ENCODE measurements around the gene ANP32E. TPM values are rescaled to one million over a fixed set of nuclear protein-coding genes. Genes with fewer than 3 reads are reported as not detected.
"Not testable (repeated sequence)": the region's sequence is repeated elsewhere in the genome, so short reads cannot be mapped to it uniquely, and the experiment has no call there.

ANP32E gene
- polyA plus RNA-seq, 2 donors, result 14.5 to 16.9 TPM

- Histone ChIP-seq H3K9me3 (ENCODE audit: control insufficient read depth in 2 of 2, insufficient read depth in 1 of 2, low read depth in 1 of 2, low read length in 1 of 2) (no peaks in the 10 kb centered on the region), H3K27ac (ENCODE audit: low read depth in 2 of 2, low read length in 1 of 2) (peak overlapping the region; percentile 98), H3K4me1 (ENCODE audit: control insufficient read depth in 2 of 2, insufficient read depth in 2 of 2, low read length in 1 of 2) (no peaks in the 10 kb centered on the region), H3K27me3 (ENCODE audit: control insufficient read depth in 1 of 2, insufficient read depth in 2 of 2, low read length in 2 of 2) (no peaks in the 10 kb centered on the region), H3K4me3 (ENCODE audit: low read depth in 1 of 2, low read length in 2 of 2) (peak overlapping the region; percentile 85 to 89), H3K36me3 (ENCODE audit: control insufficient read depth in 2 of 2, insufficient read depth in 2 of 2, low read length in 1 of 2) (no peaks in the 10 kb centered on the region)
- 1% methylated on average over 24 to 27 of the region's 27 CpGs for WGBS, 2 donors
Measured at GRCh38 chr1:150235294-150235851, 539 bp downstream of the ANP32E start.

- Histone ChIP-seq H3K27me3 (ENCODE audit: control insufficient read depth in 1 of 2, insufficient read depth in 2 of 2, low read length in 2 of 2) (no peaks in the 10 kb centered on the region), H3K36me3 (ENCODE audit: control insufficient read depth in 2 of 2, insufficient read depth in 2 of 2, low read length in 1 of 2) (no peaks in the 10 kb centered on the region), H3K4me3 (ENCODE audit: low read depth in 1 of 2, low read length in 2 of 2) (peak overlapping the region; percentile 85 to 89), H3K27ac (ENCODE audit: low read depth in 2 of 2, low read length in 1 of 2) (peak overlapping the region; percentile 98), H3K9me3 (ENCODE audit: control insufficient read depth in 2 of 2, insufficient read depth in 1 of 2, low read depth in 1 of 2, low read length in 1 of 2) (no peaks in the 10 kb centered on the region), H3K4me1 (ENCODE audit: control insufficient read depth in 2 of 2, insufficient read depth in 2 of 2, low read length in 1 of 2) (no peaks in the 10 kb centered on the region)
- WGBS, 2 donors, result 0% methylated on average over 69 to 78 of the region's 78 CpGs
Measured at GRCh38 chr1:150234566-150235293, 1.2 kb downstream of the ANP32E start.

GRCh38 chr1:150234309-150234565 lies 1.7 kb downstream of the ANP32E start:
- 0% methylated on average over 9 of the region's 9 CpGs for WGBS, 2 donors
- H3K27ac ChIP-seq (ENCODE audit: low read depth in 2 of 2, low read length in 1 of 2), result peak overlapping the region; percentile 98
- H3K36me3 ChIP-seq (ENCODE audit: control insufficient read depth in 2 of 2, insufficient read depth in 2 of 2, low read length in 1 of 2), result no peaks in the 10 kb centered on the region
- H3K4me3 ChIP-seq (ENCODE audit: low read depth in 1 of 2, low read length in 2 of 2), result peak overlapping the region; percentile 85 to 89
- no peaks in the 10 kb centered on the region for H3K9me3 ChIP-seq (ENCODE audit: control insufficient read depth in 2 of 2, insufficient read depth in 1 of 2, low read depth in 1 of 2, low read length in 1 of 2)
- H3K27me3 ChIP-seq (ENCODE audit: control insufficient read depth in 1 of 2, insufficient read depth in 2 of 2, low read length in 2 of 2), result no peaks in the 10 kb centered on the region
- no peaks in the 10 kb centered on the region for H3K4me1 ChIP-seq (ENCODE audit: control insufficient read depth in 2 of 2, insufficient read depth in 2 of 2, low read length in 1 of 2)

- Histone ChIP-seq H3K27ac (ENCODE audit: low read depth in 2 of 2, low read length in 1 of 2) (peak overlapping the region; percentile 98), H3K36me3 (ENCODE audit: control insufficient read depth in 2 of 2, insufficient read depth in 2 of 2, low read length in 1 of 2) (no peaks in the 10 kb centered on the region), H3K9me3 (ENCODE audit: control insufficient read depth in 2 of 2, insufficient read depth in 1 of 2, low read depth in 1 of 2, low read length in 1 of 2) (no peaks in the 10 kb centered on the region), H3K4me1 (ENCODE audit: control insufficient read depth in 2 of 2, insufficient read depth in 2 of 2, low read length in 1 of 2) (no peaks in the 10 kb centered on the region), H3K27me3 (ENCODE audit: control insufficient read depth in 1 of 2, insufficient read depth in 2 of 2, low read length in 2 of 2) (no peaks in the 10 kb centered on the region), H3K4me3 (ENCODE audit: low read depth in 1 of 2, low read length in 2 of 2) (peak overlapping the region in 1 of 2 donors; percentile 89)
- WGBS, 2 donors, result 10 to 11% methylated on average over 15 of the region's 15 CpGs
Measured at GRCh38 chr1:150233359-150234308, 2.3 kb downstream of the ANP32E start.

- not testable (repeated sequence) for H3K4me3 ChIP-seq (ENCODE audit: low read depth in 1 of 2, low read length in 2 of 2); H3K4me1 ChIP-seq (ENCODE audit: control insufficient read depth in 2 of 2, insufficient read depth in 2 of 2, low read length in 1 of 2); H3K27me3 ChIP-seq (ENCODE audit: control insufficient read depth in 1 of 2, insufficient read depth in 2 of 2, low read length in 2 of 2); H3K9me3 ChIP-seq (ENCODE audit: control insufficient read depth in 2 of 2, insufficient read depth in 1 of 2, low read depth in 1 of 2, low read length in 1 of 2); H3K27ac ChIP-seq (ENCODE audit: low read depth in 2 of 2, low read length in 1 of 2); H3K36me3 ChIP-seq (ENCODE audit: control insufficient read depth in 2 of 2, insufficient read depth in 2 of 2, low read length in 1 of 2)
- 90% methylated on average over 10 of the region's 10 CpGs for WGBS, 2 donors
Measured at GRCh38 chr1:150232921-150233320, 3.0 kb downstream of the ANP32E start.

GRCh38 chr1:150228246-150228645 lies 7.7 kb downstream of the ANP32E start:
- not testable (repeated sequence) for H3K27ac ChIP-seq (ENCODE audit: low read depth in 2 of 2, low read length in 1 of 2); H3K36me3 ChIP-seq (ENCODE audit: control insufficient read depth in 2 of 2, insufficient read depth in 2 of 2, low read length in 1 of 2); H3K4me1 ChIP-seq (ENCODE audit: control insufficient read depth in 2 of 2, insufficient read depth in 2 of 2, low read length in 1 of 2); H3K27me3 ChIP-seq (ENCODE audit: control insufficient read depth in 1 of 2, insufficient read depth in 2 of 2, low read length in 2 of 2); H3K9me3 ChIP-seq (ENCODE audit: control insufficient read depth in 2 of 2, insufficient read depth in 1 of 2, low read depth in 1 of 2, low read length in 1 of 2); H3K4me3 ChIP-seq (ENCODE audit: low read depth in 1 of 2, low read length in 2 of 2)
- WGBS, 2 donors, result 96 to 98% methylated on average over 10 of the region's 10 CpGs

- H3K4me3 ChIP-seq (ENCODE audit: low read depth in 1 of 2, low read length in 2 of 2), result no peak overlapping the region
- H3K27ac ChIP-seq (ENCODE audit: low read depth in 2 of 2, low read length in 1 of 2), result no peak overlapping the region
- no peaks in the 10 kb centered on the region for H3K4me1 ChIP-seq (ENCODE audit: control insufficient read depth in 2 of 2, insufficient read depth in 2 of 2, low read length in 1 of 2)
- no peaks in the 10 kb centered on the region for H3K9me3 ChIP-seq (ENCODE audit: control insufficient read depth in 2 of 2, insufficient read depth in 1 of 2, low read depth in 1 of 2, low read length in 1 of 2)
- H3K27me3 ChIP-seq (ENCODE audit: control insufficient read depth in 1 of 2, insufficient read depth in 2 of 2, low read length in 2 of 2), result no peaks in the 10 kb centered on the region
- no peaks in the 10 kb centered on the region for H3K36me3 ChIP-seq (ENCODE audit: control insufficient read depth in 2 of 2, insufficient read depth in 2 of 2, low read length in 1 of 2)
Measured at GRCh38 chr1:150227228-150227627, 8.7 kb downstream of the ANP32E start.

- Histone ChIP-seq H3K4me3 (ENCODE audit: low read depth in 1 of 2, low read length in 2 of 2) (no peak overlapping the region), H3K9me3 (ENCODE audit: control insufficient read depth in 2 of 2, insufficient read depth in 1 of 2, low read depth in 1 of 2, low read length in 1 of 2) (no peaks in the 10 kb centered on the region), H3K27ac (ENCODE audit: low read depth in 2 of 2, low read length in 1 of 2) (no peak overlapping the region), H3K36me3 (ENCODE audit: control insufficient read depth in 2 of 2, insufficient read depth in 2 of 2, low read length in 1 of 2) (no peaks in the 10 kb centered on the region), H3K27me3 (ENCODE audit: control insufficient read depth in 1 of 2, insufficient read depth in 2 of 2, low read length in 2 of 2) (no peaks in the 10 kb centered on the region), H3K4me1 (ENCODE audit: control insufficient read depth in 2 of 2, insufficient read depth in 2 of 2, low read length in 1 of 2) (no peaks in the 10 kb centered on the region)
- 92 to 93% methylated on average over 2 of the region's 2 CpGs for WGBS, 2 donors
Measured at GRCh38 chr1:150226486-150226885, 9.4 kb downstream of the ANP32E start.

- Histone ChIP-seq H3K27me3 (ENCODE audit: control insufficient read depth in 1 of 2, insufficient read depth in 2 of 2, low read length in 2 of 2) (no peaks in the 10 kb centered on the region), H3K36me3 (ENCODE audit: control insufficient read depth in 2 of 2, insufficient read depth in 2 of 2, low read length in 1 of 2) (no peaks in the 10 kb centered on the region), H3K9me3 (ENCODE audit: control insufficient read depth in 2 of 2, insufficient read depth in 1 of 2, low read depth in 1 of 2, low read length in 1 of 2) (no peaks in the 10 kb centered on the region), H3K27ac (ENCODE audit: low read depth in 2 of 2, low read length in 1 of 2) (no peak overlapping the region), H3K4me1 (ENCODE audit: control insufficient read depth in 2 of 2, insufficient read depth in 2 of 2, low read length in 1 of 2) (no peaks in the 10 kb centered on the region), H3K4me3 (ENCODE audit: low read depth in 1 of 2, low read length in 2 of 2) (no peak overlapping the region)
- 100% methylated on average over 1 of the region's 1 CpG for WGBS, 2 donors
Measured at GRCh38 chr1:150225546-150225945, 10.4 kb downstream of the ANP32E start.

Data from esophagus (tissue), 2 donors.